HEK293 (cell line): ENCODE data around the gene PPP1CA.

Source experiments
- BCL11A ChIP-seq: fragments of 450-650 bp; formaldehyde crosslinking; IDR thresholded peaks from 2 replicates; pipeline ENCODE4 v1.5.1; 2016; ENCODE audit warnings: low read depth, missing biosample characterization, missing genetic modification characterization
- CTCF ChIP-seq: fragments of 450-650 bp; formaldehyde crosslinking; IDR thresholded peaks from 2 replicates; pipeline ENCODE4 v1.5.1; 2016; ENCODE audit warnings: missing biosample characterization, missing genetic modification characterization
- KLF16 ChIP-seq: fragments of 450-650 bp; formaldehyde crosslinking; IDR thresholded peaks from 2 replicates; pipeline ENCODE4 v1.5.1; 2017; ENCODE audit warnings: missing biosample characterization, missing genetic modification characterization
- MYNN ChIP-seq: fragments of 450-650 bp; formaldehyde crosslinking; IDR thresholded peaks from 2 replicates; pipeline ENCODE4 v1.5.1; 2016; ENCODE audit warnings: missing biosample characterization, missing genetic modification characterization, borderline replicate concordance
- ZBTB11 ChIP-seq: fragments of 450-650 bp; formaldehyde crosslinking; conservative IDR thresholded peaks from 2 replicates; pipeline ENCODE4 v1.5.1; 2016; ENCODE audit warnings: low read depth, missing biosample characterization, missing genetic modification characterization
- ZBTB48 ChIP-seq: fragments of 450-650 bp; formaldehyde crosslinking; IDR thresholded peaks from 2 replicates; pipeline ENCODE4 v1.5.1; 2016; ENCODE audit warnings: missing biosample characterization, missing genetic modification characterization
- ZFP37 ChIP-seq: fragments of 450-650 bp; formaldehyde crosslinking; IDR thresholded peaks from 2 replicates; pipeline ENCODE4 v1.5.1; 2016; ENCODE audit warnings: missing biosample characterization, missing genetic modification characterization
- ZIC2 ChIP-seq: fragments of 450-650 bp; formaldehyde crosslinking; IDR thresholded peaks from 2 replicates; pipeline ENCODE4 v1.5.1; 2016; ENCODE audit warnings: missing biosample characterization, missing genetic modification characterization
- ZNF266 ChIP-seq: fragments of 450-650 bp; formaldehyde crosslinking; IDR thresholded peaks from 2 replicates; pipeline ENCODE4 v1.5.1; 2016; ENCODE audit warnings: missing biosample characterization, missing genetic modification characterization, low read depth
- ZNF302 ChIP-seq: fragments of 450-650 bp; formaldehyde crosslinking; IDR thresholded peaks from 2 replicates; pipeline ENCODE4 v1.5.1; 2016; ENCODE audit warnings: missing biosample characterization, missing genetic modification characterization, low read depth
- ZNF514 ChIP-seq: fragments of 450-650 bp; formaldehyde crosslinking; IDR thresholded peaks from 2 replicates; pipeline ENCODE4 v1.5.1; 2016; ENCODE audit warnings: missing biosample characterization, missing genetic modification characterization
- ZNF580 ChIP-seq: fragments of 450-650 bp; formaldehyde crosslinking; IDR thresholded peaks from 2 replicates; pipeline ENCODE4 v1.5.1; 2016; ENCODE audit warnings: missing biosample characterization, missing genetic modification characterization
- ZNF654 ChIP-seq: fragments of 450-650 bp; formaldehyde crosslinking; IDR thresholded peaks from 2 replicates; pipeline ENCODE4 v1.5.1; 2016; ENCODE audit warnings: low read depth, missing biosample characterization, missing genetic modification characterization

GRCh38 chr11:67400251-67400941 is 1.3 kb downstream of the PPP1CA start:
- TF ChIP-seq CTCF (tag by site-specific recombination) (no peak), BCL11A (no peak), ZNF266 (tag by site-specific recombination) (no peak), ZNF580 (tag by site-specific recombination) (no peak), MYNN (no peak), ZFP37 (tag by site-specific recombination) (no peak), ZNF302 (tag by site-specific recombination) (no peak), ZBTB11 (tag by site-specific recombination) (no peak), ZBTB48 (no peak), KLF16 (tag by site-specific recombination) (no peak), ZNF654 (tag by site-specific recombination) (no peak), ZNF514 (no peak), ZIC2 (tag by site-specific recombination) (no peak)
